Neural cell (in vitro differentiated cells): ENCODE data around the gene HOXB4. TPM values are rescaled to one million over a fixed set of nuclear protein-coding genes. Genes with fewer than 3 reads are reported as not detected.

Experiments used
- H2AFZ ChIP-seq: fragments of 200-600, 300-800 bp; sonication (generic), shearing (Covaris generic); 2 replicates; pipeline ENCODE4 v1.6.0; 2014; ENCODE audit warnings: low read depth, mild to moderate bottlenecking, antibody characterized with exemption, low read length, moderate library complexity
- H3F3A ChIP-seq: fragments of 200-600 bp; shearing (Covaris generic); 2 replicates; pipeline ENCODE4 v1.6.1; 2016; ENCODE audit warnings: mild to moderate bottlenecking, moderate library complexity, mixed read lengths, antibody characterized with exemption, low read length; ENCODE audit not compliant: insufficient read depth, poor library complexity, severe bottlenecking
- H3K27ac ChIP-seq: fragments of 200-600, 300-800 bp; sonication (generic), shearing (Covaris generic); 2 replicates; pipeline ENCODE4 v1.5.1; 2014; ENCODE audit warnings: mild to moderate bottlenecking, low read length, moderate library complexity
- H3K27me3 ChIP-seq: fragments of 300-800, 200-600 bp; sonication (generic), shearing (Covaris generic); 2 replicates; pipeline ENCODE4 v1.6.0; 2014; ENCODE audit warnings: mild to moderate bottlenecking, low read depth, low read length, moderate library complexity; ENCODE audit not compliant: insufficient read depth
- H3K36me3 ChIP-seq: fragments of 300-800, 200-600 bp; sonication (generic), shearing (Covaris generic); 2 replicates; pipeline ENCODE4 v1.5.1; 2014; ENCODE audit warnings: mild to moderate bottlenecking, antibody characterized with exemption, low read length, moderate library complexity; ENCODE audit not compliant: insufficient read depth
- H3K4me2 ChIP-seq: fragments of 300-800, 200-600 bp; sonication (generic), shearing (Covaris generic); 2 replicates; pipeline ENCODE4 v1.6.0; 2014; ENCODE audit warnings: mild to moderate bottlenecking, low read length
- H3K4me3 ChIP-seq: fragments of 300-800, 200-600 bp; sonication (generic), shearing (Covaris generic); 2 replicates; pipeline ENCODE4 v1.5.1; 2014; ENCODE audit warnings: mild to moderate bottlenecking, low read length, moderate library complexity
- H3K79me2 ChIP-seq: fragments of 200-600 bp; shearing (Covaris generic); replicated peaks from 2 replicates; pipeline ENCODE4 v1.6.0; 2014; ENCODE audit warnings: mild to moderate bottlenecking, low read length, moderate library complexity; ENCODE audit not compliant: insufficient read depth
- H3K9ac ChIP-seq: fragments of 300-800, 200-600 bp; sonication (generic), shearing (Covaris generic); 2 replicates; pipeline ENCODE4 v1.6.1; 2016; ENCODE audit warnings: mild to moderate bottlenecking, low read length, mixed read lengths
- H3K9me2 ChIP-seq: fragments of 200-600 bp; shearing (Covaris generic); 2 replicates; pipeline ENCODE4 v1.6.1; 2016; ENCODE audit warnings: mild to moderate bottlenecking, low read length, mixed read lengths; ENCODE audit not compliant: insufficient read depth
- H3K9me3 ChIP-seq: fragments of 200-600, 300-800 bp; sonication (generic), shearing (Covaris generic); 2 replicates; pipeline ENCODE4 v1.6.1; 2016; ENCODE audit warnings: mild to moderate bottlenecking, mixed run types, low read length, moderate library complexity, mixed read lengths
- H4K20me1 ChIP-seq: fragments of 200-600 bp; shearing (Covaris generic); 2 replicates; pipeline ENCODE4 v1.6.1; 2016; ENCODE audit warnings: mild to moderate bottlenecking, mixed run types; ENCODE audit not compliant: insufficient read depth
- CTCF ChIP-seq: fragments of 450-650 bp; IDR thresholded peaks from 2 replicates; pipeline ENCODE4 v1.5.1; 2014; ENCODE audit warnings: antibody characterized with exemption, mild to moderate bottlenecking, moderate library complexity; ENCODE audit not compliant: poor library complexity, severe bottlenecking
- EP300 ChIP-seq: fragments of 450-650 bp; conservative IDR thresholded peaks from 2 replicates; pipeline ENCODE4 v1.6.1; 2014; ENCODE audit warnings: antibody characterized with exemption, mild to moderate bottlenecking, moderate library complexity; ENCODE audit not compliant: poor library complexity, severe bottlenecking
- EZH2 ChIP-seq: fragments of 200-600, 300-800 bp; shearing (Covaris generic), sonication (generic); IDR thresholded peaks from 2 replicates; pipeline ENCODE4 v1.6.1; 2014; ENCODE audit warnings: antibody characterized with exemption, low read length, borderline replicate concordance, mild to moderate bottlenecking; ENCODE audit not compliant: insufficient read depth, poor library complexity, severe bottlenecking
- MXI1 ChIP-seq: fragments of 450-650 bp; conservative IDR thresholded peaks from 2 replicates; pipeline ENCODE4 v1.6.1; 2014; ENCODE audit warnings: antibody characterized with exemption, mild to moderate bottlenecking; ENCODE audit not compliant: poor library complexity, severe bottlenecking
- POLR2AphosphoS5 ChIP-seq: IDR thresholded peaks from 2 replicates; pipeline ENCODE4 v1.6.1; 2012
- RAD21 ChIP-seq: fragments of 450-650 bp; conservative IDR thresholded peaks from 2 replicates; pipeline ENCODE4 v1.6.1; 2014; ENCODE audit warnings: antibody characterized with exemption, mild to moderate bottlenecking, moderate library complexity
- REST ChIP-seq: IDR thresholded peaks from 2 replicates; pipeline ENCODE4 v1.6.1; 2012; ENCODE audit warnings: borderline replicate concordance
- SMC3 ChIP-seq: fragments of 450-650 bp; conservative IDR thresholded peaks from 2 replicates; pipeline ENCODE4 v1.6.1; 2014; ENCODE audit warnings: antibody characterized with exemption, mild to moderate bottlenecking, moderate library complexity; ENCODE audit not compliant: poor library complexity
- TAF1 ChIP-seq: IDR thresholded peaks from 2 replicates; pipeline ENCODE4 v1.6.1; 2012; ENCODE audit warnings: low read depth
- polyA plus RNA-seq: library from polyadenylated mRNA; depleted of rRNA; stranded (reverse); fragments of >200 nt; gene quantifications from 2 replicates; pipeline ENCODE4 v1.2.3, GENCODE V29; 2014

HOXB4 gene
- polyA plus RNA-seq, 1 donor from 2014 or later = not detected

- Histone ChIP-seq H3K4me2 (no peak overlapping the region), H3K27me3 (peaks cover 100% of the 10 kb centered on the region), H3K9me2 (no peaks in the 10 kb centered on the region), H3K79me2 (no peaks in the 10 kb centered on the region), H3F3A (no peaks in the 10 kb centered on the region), H3K9ac (no peak overlapping the region), H3K27ac (no peak overlapping the region), H3K9me3 (no peaks in the 10 kb centered on the region), H4K20me1 (no peaks in the 10 kb centered on the region), H3K36me3 (no peaks in the 10 kb centered on the region), H2AFZ (no peak overlapping the region), H3K4me3 (no peak overlapping the region)
- TF ChIP-seq EZH2 = peak; percentile 48
- TF ChIP-seq TAF1 = no peak
These were observed 33.7 kb downstream of the HOXB4 start for GRCh38 chr17:48544349-48545021.

- peak overlapping the region; percentile 60 for H3K4me3 ChIP-seq
- no peak overlapping the region for H3K9ac ChIP-seq
These were observed 34.2 kb downstream of the HOXB4 start for GRCh38 chr17:48543854-48544348.

More at GRCh38 chr17:48543854-48544348, 34.2 kb downstream of the HOXB4 start:
- no peaks in the 10 kb centered on the region for H4K20me1 ChIP-seq
- H3K27me3 ChIP-seq = peaks cover 100% of the 10 kb centered on the region
- TF ChIP-seq REST (no peak), SMC3 (no peak), EZH2 (peak; percentile 54), MXI1 (no peak), POLR2AphosphoS5 (peak; percentile 1), CTCF (no peak), EP300 (no peak), TAF1 (no peak), RAD21 (no peak)
- no peaks in the 10 kb centered on the region for H3F3A ChIP-seq
- H3K9me2 ChIP-seq = no peaks in the 10 kb centered on the region
- no peak overlapping the region for H3K27ac ChIP-seq
- H3K79me2 ChIP-seq = no peaks in the 10 kb centered on the region
- H3K4me2 ChIP-seq = no peak overlapping the region
- H3K36me3 ChIP-seq = no peaks in the 10 kb centered on the region
- H2AFZ ChIP-seq = no peak overlapping the region
- no peaks in the 10 kb centered on the region for H3K9me3 ChIP-seq
